Stimulated activated CD8-positive, alpha-beta memory T cell treated with anti-CD3 and anti-CD28 coated beads, Interleukin-4, amount 100 ng/mL, for 24 hours (primary cell): Measurements from ENCODE around the gene AMPD2.
"Not testable (repeated sequence)": the region's sequence is repeated elsewhere in the genome, so short reads cannot be mapped to it uniquely, and the experiment has no call there.

Source experiments
- DNase-seq: peaks from one replicate; pipeline ENCODE4 v3.0.0-alpha.2; 2020; ENCODE audit warnings: low read depth

AMPD2 gene

DNA sequence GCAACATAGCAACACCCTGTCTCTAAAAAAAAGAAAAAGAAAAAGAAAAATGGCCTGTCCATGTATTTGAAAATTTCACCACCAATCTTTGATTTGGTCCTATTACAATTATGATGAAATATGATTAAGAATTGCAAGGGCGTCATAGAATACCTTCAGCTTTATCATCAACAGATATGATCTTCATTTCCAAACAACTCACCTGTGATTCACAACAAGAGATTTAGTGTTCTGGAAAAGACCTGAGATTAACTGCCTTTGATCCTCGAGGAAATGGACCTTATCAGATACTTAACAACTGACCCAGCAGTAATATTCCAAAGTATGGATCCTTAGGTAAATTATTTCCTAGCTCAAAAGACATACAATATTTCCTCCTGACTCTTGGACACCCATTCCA, 32.8 kb downstream of the AMPD2 start:
- no peak for DNase-seq

DNA sequence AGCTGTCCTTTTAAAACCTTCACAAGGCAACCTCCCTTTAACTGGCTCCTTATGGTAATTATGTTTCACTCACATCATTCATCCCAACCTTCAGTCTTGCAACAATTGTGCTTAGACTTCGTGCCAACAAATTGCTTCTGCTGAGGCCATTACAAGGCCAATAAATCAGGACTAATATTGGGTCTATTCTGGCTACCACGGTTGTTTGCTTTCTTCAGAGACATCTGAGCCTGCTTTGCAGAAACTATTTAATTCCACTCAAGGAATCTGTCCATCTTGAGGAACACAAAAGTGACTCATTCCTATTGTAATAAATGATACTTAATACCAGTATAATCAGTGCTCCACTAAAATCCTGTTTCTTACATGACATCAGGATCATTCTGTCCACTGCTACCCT, 33.7 kb downstream of the AMPD2 start:
- DNase-seq = no peak

DNA sequence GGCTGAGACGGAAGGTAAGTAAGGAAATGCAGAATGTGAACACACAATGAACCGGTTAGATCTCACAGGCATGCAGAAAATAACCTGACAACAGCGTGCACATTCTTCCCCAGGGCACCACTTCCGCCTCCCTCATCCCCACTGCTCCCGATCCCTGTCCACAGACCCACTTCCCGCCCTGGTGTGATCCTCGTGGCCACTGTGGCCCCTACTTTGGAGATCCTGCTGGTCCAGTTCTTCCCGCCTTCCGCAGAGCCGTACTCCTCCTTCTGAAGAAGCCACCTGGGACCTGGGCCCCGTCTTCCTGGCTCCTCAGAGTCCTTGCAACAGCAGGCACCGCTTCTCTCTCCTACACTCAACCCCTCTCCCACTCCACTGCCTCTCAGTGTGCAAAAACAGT, 34.9 kb downstream of the AMPD2 start:
- DNase-seq = no peak

DNA sequence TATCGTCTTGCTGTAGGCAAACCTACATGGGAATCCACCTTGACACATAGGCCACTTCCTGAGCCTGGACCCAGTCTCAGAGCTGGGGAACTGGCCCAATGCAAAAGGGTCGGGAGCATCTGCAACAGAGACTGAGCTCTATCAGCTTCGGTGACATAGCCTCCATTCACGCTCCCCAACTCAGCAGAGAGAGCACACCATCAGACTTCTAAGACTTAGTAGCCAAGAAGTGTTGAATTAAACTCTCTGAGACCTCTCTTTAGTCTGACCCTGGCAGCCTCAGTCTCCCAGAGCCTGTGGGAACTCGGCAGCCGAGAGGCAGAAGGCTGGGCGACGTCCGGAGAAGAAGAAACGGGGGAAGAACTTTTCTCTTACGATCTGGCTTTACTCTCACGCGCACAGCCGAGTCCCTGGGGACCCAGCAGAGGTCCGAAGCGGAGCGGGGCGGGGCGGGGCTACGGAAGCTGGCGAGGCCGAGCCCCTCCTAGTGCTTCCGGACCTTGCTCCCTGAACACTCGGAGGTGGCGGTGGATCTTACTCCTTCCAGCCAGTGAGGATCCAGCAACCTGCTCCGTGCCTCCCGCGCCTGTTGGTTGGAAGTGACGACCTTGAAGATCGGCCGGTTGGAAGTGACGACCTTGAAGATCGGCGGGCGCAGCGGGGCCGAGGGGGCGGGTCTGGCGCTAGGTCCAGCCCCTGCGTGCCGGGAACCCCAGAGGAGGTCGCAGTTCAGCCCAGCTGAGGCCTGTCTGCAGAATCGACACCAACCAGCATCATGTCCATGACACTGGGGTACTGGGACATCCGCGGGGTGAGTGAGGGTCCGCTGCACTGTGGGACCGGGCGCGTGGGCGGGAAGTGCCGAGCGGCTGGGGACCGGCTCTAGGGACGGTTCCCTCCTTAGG, 36.2 kb downstream of the AMPD2 start, which contains the start of gene GSTM4:
GSTM4 (plus strand) TSS at position 485 of the 905 bp plus-strand sequence; CDS start at position 776, 291 bp downstream.
- DNase-seq = peak; percentile 65

DNA sequence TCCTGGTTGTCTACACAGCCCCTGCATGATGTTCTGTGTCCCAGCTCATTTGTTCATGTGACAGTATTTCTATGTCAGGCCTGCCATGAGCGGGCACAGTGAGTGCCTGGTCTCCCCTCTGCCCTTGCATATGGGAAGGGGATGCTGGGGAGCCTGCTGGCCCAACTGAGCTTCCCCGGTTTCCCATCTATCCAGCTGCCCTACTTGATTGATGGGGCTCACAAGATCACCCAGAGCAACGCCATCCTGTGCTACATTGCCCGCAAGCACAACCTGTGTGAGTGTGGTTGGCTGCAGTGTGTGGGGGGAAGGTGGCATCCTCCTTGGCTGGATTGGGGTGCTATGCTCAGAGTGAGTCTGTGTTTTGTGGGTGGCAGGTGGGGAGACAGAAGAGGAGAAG, 37.8 kb downstream of the AMPD2 start:
- no peak for DNase-seq

DNA sequence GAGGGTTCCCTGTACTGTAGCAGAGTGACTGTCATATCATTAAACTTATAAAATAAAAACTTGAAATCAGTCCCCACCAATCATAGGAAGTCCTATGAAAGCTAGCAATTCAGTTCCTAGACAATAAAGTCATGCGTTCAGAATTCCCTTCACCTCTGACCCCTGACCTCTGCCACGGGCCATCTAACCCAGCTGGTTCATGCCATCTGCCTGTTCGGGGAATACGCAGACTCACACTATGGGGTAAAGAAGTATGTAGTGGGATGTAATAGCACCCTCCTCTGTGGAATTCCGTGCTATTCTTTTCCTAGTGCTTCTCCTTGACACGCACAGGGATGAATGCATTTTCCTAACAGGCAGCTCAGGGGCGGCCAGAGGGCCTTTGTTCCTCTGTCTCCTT, 38.3 kb downstream of the AMPD2 start:
- no peak for DNase-seq

DNA sequence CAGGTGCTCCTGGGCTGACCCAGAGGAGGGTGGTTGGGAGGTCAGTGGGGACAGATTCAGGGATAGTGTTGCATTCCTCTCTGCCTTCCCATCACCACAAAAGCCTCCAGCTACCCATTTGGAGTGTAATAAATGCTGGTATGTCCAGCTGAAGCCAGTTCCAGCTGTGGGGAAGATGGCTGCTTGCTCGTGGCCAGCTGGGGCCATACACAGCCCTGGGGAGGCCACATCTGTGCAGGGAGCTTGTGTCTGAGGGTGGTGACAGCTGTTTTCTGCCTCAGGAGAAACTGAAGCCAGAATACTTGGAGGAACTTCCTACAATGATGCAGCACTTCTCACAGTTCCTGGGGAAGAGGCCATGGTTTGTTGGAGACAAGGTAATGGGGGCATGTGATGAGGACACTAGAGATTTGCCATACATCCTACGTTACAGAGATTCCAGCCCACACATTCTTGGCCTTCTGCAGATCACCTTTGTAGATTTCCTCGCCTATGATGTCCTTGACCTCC, 39.0 kb downstream of the AMPD2 start:
- no peak for DNase-seq

DNA sequence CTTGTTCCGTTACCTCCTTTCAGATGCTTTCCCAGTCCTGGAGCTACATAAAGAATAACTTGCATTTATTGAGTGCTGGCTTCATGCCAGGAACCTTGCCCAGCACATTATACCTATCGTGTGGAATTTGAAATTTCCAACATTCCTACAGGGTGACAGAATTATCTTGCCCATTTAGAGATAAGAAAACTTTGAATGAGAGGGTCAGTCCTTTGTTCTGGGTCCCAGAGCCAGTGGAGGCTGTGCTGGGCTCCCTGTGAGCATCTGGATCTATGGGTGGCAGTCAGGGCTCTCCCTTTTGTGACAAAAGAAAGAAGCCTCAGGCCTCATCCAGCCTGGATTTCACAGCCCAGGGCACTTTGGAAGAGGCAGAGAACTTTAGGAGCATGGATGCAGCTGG, 39.5 kb downstream of the AMPD2 start:
- DNase-seq = no peak

DNA sequence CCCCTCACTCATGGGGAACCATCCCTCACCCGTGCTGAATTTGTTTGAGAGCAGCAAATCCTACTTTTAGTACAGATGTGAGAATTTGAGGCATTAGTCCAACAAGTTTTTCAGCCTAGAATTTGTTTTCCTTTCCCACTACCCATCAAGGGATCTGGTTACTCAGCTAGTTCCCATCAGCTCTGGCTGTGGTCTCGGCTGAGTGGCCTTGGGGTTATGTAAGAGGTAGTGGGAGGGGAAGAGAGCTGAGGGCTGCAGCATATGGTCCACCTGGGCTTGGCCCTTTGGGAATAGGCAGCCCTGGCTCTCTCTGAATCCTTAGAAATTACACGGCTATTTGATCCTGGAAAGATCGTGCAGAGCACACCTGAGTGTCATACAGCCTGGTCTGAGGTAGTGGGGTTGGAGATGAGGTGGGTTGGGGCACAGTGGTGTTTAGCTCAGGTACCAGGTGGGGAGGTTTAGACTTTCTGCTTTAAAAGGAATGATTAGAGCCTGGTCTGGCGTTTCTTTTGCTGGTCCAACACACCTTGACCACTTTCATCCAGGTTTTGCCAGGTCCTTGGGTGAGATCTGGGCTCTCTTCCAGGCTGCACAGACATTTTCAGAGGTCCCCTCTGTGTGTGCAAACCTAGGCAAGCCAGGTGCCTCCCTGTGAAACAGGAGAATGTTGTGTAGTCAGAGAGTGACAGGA, 40.5 kb downstream of the AMPD2 start:
- no peak for DNase-seq

DNA sequence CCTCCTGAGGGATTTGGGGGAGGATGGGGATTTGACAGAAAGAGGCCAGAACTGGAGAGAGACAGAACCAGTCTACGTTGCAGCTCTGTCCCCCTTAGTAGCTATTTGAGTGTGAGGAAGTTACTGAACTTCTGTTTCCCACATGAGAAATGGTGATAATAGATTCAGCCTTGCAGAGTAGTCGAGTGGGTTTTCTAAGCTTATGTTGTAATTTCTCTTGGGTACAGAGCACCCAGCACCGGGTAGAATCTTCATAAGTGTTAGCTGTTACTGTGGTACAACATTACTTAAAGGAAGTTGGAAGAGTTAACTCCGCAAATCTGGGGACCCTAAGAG, 41.0 kb downstream of the AMPD2 start:
- DNase-seq = not testable (repeated sequence)

DNA sequence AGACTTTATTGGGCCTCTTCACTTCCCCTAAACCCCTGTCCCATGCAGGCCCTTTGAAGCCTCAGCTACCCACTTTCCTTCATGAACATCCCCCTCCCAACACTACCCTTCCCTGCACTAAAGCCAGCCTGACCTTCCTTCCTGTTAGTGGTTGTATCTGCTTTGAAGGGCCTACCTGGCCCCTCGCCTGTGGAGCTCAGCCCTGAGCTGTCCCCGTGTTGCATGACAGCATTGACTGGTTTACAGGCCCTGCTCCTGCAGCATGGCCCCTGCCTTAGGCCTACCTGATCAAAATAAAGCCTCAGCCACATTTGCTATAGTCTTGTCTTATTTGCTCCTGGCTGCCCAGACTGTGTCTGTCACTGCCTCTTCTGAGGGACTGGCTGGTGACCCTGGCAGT, 41.8 kb downstream of the AMPD2 start:
- DNase-seq = no peak

DNA sequence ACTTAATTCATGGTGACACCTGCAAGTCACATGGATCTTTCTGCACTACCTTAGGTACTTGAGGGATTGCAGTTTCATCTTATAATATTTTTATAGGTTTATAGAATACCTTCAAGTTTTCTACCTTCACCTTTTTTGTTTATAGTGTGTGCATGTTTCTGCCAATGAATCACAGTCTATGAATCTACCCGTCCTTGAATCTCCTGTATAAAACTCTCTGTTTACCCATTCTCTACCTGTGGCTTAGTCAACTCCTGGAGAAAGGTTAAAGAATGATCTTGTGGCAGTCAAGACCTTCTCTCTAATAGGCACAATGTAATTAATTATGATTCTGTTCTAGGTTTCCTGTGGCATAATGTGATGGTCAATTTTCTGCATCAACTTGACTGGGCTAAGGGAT, 45.0 kb downstream of the AMPD2 start:
- DNase-seq = no peak

DNA sequence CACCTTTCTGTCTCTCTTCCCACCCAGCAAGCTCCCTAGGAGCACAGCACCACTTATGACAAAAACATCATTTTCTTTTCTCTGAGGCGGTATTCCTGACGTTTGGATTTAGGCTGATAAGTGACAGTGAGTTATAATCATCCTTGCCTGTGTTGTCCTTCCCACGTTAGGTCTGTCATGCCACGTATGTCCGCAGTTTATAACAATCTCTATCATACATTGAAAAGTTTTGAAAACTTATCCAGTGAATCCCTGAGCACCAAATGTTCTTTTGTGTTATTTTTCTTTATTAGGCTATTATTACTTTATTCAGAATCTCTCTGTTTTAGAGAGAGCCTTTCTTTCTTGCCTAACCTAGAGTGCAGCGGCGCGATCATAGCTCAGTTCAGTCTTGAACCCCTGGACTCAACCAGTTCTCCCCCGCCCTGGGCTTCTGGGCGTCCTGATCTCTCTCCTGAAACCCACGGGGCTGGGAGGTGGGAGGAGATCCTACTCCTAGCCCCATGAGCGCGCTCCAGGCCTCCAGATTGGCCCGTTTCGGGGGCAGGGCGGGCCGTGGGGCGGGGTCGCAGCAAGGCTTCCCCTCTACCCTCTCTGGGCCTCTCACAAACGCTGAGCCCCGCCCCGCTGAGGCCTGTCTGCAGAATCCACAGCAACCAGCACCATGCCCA, 48.0 kb downstream of the AMPD2 start, which contains the start of gene GSTM2:
GSTM2 (plus strand) TSS at position 606 of the 671 bp plus-strand sequence; CDS start at position 665, 59 bp downstream.
- peak; percentile 78 for DNase-seq

DNA sequence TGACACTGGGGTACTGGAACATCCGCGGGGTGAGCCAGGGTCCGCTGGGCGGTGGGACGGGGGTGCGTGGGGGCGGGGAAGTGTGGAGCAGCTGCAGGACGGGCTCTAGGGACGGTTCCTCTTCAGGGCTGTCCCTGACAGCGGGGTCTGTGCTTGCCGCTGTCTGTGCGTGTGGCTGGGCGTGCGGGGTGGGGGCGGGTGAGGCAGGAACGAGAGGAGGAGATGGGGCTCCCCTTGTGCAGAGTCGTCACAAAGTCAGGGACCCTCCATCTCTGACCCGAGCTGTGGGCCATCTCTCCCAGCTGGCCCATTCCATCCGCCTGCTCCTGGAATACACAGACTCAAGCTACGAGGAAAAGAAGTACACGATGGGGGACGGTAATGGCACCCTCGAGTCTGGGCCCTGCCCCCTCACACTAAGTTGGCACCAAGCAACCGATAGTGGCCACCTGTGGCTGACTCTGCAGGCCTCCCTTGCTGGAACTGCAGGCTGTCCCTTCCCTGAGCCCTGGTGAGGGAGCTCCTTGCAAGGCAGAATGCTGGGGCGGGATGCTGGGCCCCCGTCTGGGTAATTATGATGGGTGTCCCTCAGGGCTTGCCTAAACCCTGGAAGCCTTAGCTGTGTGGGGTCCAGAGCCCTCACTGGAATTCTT, 48.6 kb downstream of the AMPD2 start:
- DNase-seq = no peak

DNA sequence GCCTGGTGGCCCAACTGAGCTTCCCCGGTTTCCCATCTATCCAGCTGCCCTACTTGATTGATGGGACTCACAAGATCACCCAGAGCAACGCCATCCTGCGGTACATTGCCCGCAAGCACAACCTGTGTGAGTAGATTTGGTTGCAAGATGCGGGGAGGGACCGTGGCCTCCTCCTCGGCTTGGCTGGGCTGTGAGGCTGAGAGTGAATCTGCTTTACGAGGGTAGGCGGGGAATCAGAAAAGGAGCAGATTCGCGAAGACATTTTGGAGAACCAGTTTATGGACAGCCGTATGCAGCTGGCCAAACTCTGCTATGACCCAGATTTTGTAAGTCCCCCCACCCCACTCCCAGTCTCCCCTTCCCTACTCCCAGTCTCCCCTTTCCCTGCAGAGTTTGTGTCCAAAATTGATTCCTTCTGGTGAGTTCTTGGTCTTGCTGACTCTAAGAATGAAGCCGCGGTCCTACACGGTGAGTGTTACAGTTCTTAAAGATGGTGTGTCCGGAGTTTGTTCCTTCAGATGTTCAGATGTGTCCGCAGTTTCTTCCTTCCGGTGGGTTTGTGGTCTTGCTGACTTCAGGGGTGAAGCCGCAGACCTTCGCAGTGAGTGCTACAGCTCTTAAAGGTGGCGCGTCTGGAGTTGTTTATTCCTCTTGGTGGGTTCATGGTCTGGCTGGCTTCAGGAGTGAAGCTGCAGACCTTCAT, 49.8 kb downstream of the AMPD2 start:
- DNase-seq = no peak

DNA sequence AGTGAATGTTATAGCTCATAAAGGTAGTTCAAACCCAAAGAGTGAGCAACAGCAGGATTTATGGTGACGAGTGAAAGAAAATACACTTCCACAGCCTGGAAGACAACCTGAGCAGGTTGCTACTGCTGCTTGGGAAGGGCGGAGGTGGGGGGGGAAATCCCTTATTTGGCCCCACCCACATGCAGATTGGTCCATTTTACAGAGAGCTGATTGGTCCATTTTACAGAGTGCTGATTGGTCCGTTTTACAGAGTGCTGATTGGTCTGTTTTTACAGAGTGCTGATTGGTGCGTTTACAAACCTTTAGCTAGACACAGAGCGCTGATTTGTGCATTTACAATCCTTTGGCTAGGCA, 50.3 kb downstream of the AMPD2 start:
- not testable (repeated sequence) for DNase-seq

DNA sequence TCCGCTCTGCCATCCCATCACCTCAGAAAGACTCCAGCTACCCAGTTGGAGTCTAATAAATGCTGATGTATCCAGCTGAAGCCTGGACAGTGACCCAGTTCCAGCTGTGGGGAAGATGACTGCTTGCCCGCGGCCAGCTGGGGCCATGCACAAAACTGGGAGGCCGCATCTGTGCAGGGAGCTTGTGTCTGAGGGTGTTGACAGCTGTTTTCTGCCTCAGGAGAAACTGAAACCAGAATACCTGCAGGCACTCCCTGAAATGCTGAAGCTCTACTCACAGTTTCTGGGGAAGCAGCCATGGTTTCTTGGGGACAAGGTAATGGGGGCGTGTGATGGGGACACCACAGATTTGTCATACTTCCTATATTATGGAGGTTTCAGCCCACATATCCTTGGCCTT, 51.4 kb downstream of the AMPD2 start:
- no peak for DNase-seq

DNA sequence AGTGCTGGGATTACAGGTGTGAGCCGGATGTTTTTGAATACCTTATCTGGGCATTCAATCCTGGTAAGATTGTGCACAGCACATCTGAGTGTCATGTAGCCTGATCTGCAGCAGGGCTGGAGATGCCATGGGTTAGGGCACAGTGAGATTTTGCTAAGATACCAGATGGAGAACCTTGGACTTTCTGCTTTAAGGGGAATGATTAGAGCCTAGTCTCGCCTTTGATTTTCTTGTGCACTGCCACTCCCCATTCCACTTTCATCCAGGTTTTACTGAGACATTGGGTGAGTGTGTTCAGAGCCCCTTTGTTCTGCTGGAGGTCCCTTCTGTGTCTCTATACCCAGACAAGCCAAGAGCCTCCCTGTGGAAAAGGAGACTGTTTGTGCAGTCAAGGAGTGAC, 54.2 kb downstream of the AMPD2 start:
- not testable (repeated sequence) for DNase-seq

DNA sequence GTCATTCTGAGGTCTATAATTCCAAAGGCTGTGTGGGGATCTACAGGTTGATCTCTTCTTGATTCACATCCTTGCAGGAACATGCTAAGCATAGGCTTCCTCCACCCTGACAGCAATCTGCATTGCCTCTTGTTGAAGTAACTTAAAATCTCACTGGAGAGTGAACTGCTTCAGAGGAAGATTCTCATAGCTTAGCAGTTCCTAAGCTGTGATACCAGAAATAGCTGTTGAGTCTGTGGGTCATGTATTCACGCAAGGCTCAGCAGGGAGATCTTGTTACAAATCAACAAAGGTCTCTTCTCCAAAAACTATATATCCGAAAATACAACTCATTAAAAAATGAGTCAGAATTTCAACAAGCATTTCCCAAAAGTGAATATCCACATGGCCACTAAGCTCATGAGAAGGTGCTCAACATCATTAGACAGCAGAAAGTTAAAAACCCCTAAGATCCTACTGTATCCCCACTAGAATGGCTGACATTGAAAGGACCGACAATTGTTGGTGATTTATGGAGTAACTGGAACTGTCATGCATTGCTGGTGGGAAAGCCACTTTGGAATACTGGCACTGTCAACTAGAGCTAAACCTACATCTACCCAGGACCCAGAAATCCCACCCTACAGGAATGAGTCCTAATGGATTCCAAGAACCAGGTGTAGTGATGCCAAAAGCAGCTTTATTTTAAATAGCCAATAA, 57.2 kb downstream of the AMPD2 start:
- not testable (repeated sequence) for DNase-seq

DNA sequence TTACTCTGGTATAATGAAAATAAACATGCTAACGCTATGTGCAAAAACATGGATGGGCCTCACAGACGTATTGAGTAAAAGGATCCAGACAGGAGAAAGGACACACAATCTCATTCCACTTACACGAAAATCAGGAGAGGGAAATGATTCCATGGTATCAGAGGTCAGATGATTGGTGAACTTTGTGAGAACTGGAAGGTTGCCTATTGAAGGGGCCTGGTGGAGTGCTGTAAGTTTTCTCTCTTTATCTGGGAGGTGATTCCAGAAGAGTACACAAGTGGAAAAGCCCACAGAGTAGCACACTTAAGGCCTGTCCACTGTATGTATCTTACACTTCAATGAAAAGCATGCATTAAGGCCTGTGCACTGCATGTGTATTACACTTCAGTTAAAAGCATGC, 57.8 kb downstream of the AMPD2 start:
- no peak for DNase-seq

DNA sequence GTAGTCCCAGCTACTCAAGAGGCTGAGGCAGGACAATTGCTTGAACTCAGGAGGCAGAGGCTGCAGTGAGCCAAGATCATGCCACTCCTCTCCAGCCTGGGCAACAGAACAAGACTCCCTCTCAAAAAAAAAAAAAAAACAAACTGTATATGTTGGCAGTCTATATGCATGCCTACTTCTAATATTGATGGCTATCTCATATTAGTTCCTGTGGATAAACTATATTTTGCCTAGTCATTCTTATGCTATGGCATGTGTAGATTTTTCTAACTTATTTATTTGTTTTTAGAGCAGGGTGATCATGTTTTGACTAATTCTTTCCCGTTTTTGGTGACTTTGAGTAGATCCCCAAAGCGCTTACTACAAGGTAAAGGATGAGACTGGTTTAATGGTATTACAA, 59.0 kb downstream of the AMPD2 start:
- not testable (repeated sequence) for DNase-seq
